ENCODE results near the gene PTTG1.

PTTG1 gene

DNA sequence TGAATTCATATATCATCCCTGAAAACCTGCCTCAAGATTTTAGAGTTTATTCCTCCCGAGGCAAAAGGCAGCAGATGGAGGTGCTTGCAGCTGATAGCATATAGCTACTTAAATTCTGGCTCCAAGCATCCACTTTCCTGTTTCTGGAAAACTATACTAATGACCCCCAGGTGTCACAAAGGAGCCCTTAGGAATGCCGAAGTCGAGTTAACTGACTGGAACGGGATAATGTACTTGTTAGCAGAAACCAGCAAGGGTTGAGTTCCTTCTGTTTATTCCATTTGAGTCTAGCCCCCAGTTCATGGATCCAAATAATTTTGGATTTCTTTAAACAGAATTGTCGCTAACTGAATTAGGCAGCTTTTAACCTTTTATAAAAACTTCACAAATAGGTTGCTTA is 44.5 kb downstream of the PTTG1 start:
- peaks cover 3% of the 10 kb centered on the region for H3K27me3 Mint-ChIP-seq
- no peak overlapping the region for H3K27ac Mint-ChIP-seq
- peaks cover 65% of the 10 kb centered on the region for H3K4me1 Mint-ChIP-seq
- CTCF ChIA-PET, result interaction anchor here (7.4 kb wide), 1 partner anchor 26 kb away, joined by 117 read pairs; no protein-coding TSS in a partner anchor
- peaks cover 4% of the 10 kb centered on the region for H3K36me3 Mint-ChIP-seq
- no peak for DNase-seq
- H3K4me3 Mint-ChIP-seq, result no peak overlapping the region
- H3K9me3 Mint-ChIP-seq, result no peaks in the 10 kb centered on the region

GRCh38 chr5:160466889-160467554 is 45.4 kb downstream of the PTTG1 start:
- DNase-seq, result no peak
- H3K4me3 Mint-ChIP-seq, result peak overlapping the region; percentile 97
- H3K27ac Mint-ChIP-seq, result peak overlapping the region; percentile 96
- no peaks in the 10 kb centered on the region for H3K9me3 Mint-ChIP-seq
- H3K27me3 Mint-ChIP-seq, result peaks cover 3% of the 10 kb centered on the region
- H3K4me1 Mint-ChIP-seq, result peaks cover 72% of the 10 kb centered on the region
- CTCF ChIA-PET, result interaction anchor here (1.0 to 7.4 kb wide), 4 partner anchors 9 to 41 kb away, joined by 3 to 117 read pairs (median 12); no protein-coding TSS in a partner anchor
- H3K36me3 Mint-ChIP-seq, result peaks cover 6% of the 10 kb centered on the region

DNA sequence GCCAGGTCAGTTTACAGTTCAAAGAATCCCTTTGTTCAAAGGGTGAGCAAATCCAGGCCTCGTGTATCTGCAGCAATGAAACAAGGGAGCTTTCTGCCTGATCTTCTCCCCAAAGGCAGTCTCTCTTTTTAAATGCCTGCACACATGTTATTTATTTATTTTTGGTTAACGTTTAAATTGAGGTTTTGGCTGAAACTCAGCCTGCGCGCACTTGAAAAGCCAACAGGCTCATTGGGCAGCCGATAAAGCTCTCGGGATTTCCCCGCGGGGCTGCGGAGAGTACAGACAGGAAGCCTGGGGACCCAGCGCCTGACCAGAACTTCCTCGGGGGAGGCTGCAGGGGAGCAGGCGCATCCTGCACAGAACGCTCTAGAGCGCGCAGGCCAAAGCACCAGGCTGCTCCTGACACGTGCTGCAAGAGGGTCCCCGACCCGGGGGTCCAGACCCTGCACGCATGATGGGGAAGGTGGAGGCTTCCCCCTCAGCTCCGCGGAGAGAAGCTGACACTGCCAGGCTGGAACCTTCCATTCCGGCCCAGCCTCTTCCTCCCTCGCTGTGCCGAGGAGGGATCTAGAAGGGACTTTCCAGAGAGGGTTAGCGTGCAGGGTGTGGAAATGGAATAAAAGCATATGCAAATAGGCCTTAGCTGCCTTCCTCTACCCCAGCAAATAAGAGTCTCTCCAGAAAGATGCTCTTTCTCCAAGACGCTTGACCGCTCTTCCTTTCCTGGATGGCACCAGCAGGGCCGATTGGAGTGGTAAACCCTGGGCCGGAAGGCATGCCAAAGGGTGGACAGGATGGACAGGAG is 46.1 kb downstream of the PTTG1 start:
- DNase-seq, result peak; percentile 84
- Mint-ChIP-seq H3K27ac (peak overlapping the region; percentile 96), H3K9me3 (no peaks in the 10 kb centered on the region), H3K27me3 (peaks cover 3% of the 10 kb centered on the region), H3K4me1 (peaks cover 78% of the 10 kb centered on the region), H3K4me3 (peak overlapping the region; percentile 97), H3K36me3 (peaks cover 6% of the 10 kb centered on the region)
- CTCF ChIA-PET, result interaction anchor here (0.6 to 7.4 kb wide), 5 partner anchors 9 to 47 kb away, joined by 3 to 117 read pairs (median 6); no protein-coding TSS in a partner anchor

- Mint-ChIP-seq H3K4me1 (peaks cover 84% of the 10 kb centered on the region), H3K27me3 (peaks cover 3% of the 10 kb centered on the region)
- CTCF ChIA-PET, result interaction anchor here (0.6 to 7.4 kb wide), 5 partner anchors 10 to 47 kb away, joined by 3 to 117 read pairs (median 6); no protein-coding TSS in a partner anchor
Observed at GRCh38 chr5:160468363-160468975, 46.8 kb downstream of the PTTG1 start.

GRCh38 chr5:160469156-160470144 is 47.8 kb downstream of the PTTG1 start:
- Mint-ChIP-seq H3K36me3 (peaks cover 8% of the 10 kb centered on the region), H3K9me3 (no peaks in the 10 kb centered on the region), H3K27me3 (peaks cover 3% of the 10 kb centered on the region), H3K27ac (peak overlapping the region; percentile 80), H3K4me3 (peak overlapping the region; percentile 97), H3K4me1 (peaks cover 83% of the 10 kb centered on the region)
- DNase-seq, result no peak
- CTCF ChIA-PET, result interaction anchor here (0.8 to 7.4 kb wide), 3 partner anchors 16 to 47 kb away, joined by 3 to 117 read pairs (median 5); no protein-coding TSS in a partner anchor

More at GRCh38 chr5:160468363-160468975, 46.8 kb downstream of the PTTG1 start:
- Mint-ChIP-seq H3K36me3 (peaks cover 6% of the 10 kb centered on the region), H3K27ac (peak overlapping the region; percentile 96), H3K4me3 (peak overlapping the region; percentile 97), H3K9me3 (no peaks in the 10 kb centered on the region)
- DNase-seq, result no peak

DNA sequence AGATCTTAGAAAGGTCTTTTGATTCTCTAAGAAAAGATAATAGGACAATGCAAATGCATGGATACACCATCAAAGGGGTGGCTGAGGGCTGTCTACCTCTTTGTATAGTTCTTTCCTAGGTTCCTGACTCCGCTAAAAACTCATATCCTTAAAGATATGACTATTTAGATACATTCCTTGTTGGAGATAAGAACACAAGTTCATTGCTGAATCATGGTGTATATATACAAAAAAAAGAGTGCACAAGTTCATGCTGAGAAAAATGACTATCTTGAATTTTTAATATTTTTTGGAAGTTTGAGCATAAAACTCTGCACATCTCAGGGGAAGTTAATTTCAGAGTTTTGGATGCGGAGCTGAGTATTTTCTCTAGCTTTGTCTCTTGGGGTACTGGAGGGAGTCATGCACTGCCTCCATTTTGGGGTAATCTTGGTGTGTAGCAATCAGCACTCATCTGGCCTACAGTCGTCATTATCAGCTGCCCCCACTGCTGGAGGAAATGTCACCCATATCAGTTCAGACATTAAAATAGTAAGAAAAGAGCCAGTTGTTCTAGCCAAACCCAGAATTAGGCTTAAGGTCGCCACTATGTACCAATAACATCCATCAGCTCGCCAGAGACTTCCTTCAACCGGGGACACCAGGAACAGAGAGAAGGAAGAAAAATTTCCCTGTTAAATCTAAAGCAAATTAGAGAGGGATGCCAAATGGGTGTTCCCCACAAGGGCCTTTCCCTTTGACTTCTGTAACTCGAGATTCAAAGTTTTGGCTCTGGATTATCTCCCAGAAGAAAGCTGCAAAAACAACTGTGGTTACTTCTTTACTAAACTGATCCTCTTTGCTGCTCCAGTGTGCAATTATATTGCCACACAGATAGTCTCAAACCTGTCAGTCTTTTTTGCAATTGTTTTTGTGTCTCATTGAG is 49.0 kb downstream of the PTTG1 start:
- Mint-ChIP-seq H3K27me3 (peaks cover 3% of the 10 kb centered on the region), H3K4me3 (peak overlapping the region; percentile 61), H3K9me3 (no peaks in the 10 kb centered on the region), H3K4me1 (peaks cover 83% of the 10 kb centered on the region), H3K27ac (peak overlapping the region; percentile 38), H3K36me3 (peaks cover 8% of the 10 kb centered on the region)
- DNase-seq, result no peak
- CTCF ChIA-PET, result interaction anchor here (1.3 to 2.1 kb wide), 3 partner anchors 31 to 37 kb away, joined by 3 to 23 read pairs (median 9); no protein-coding TSS in a partner anchor

GRCh38 chr5:160471761-160472160 is 50.1 kb downstream of the PTTG1 start:
- CTCF ChIA-PET, result interaction anchor here (1.3 to 2.1 kb wide), 3 partner anchors 32 to 36 kb away, joined by 3 to 23 read pairs (median 9); no protein-coding TSS in a partner anchor
- no peaks in the 10 kb centered on the region for H3K9me3 Mint-ChIP-seq
- peaks cover 82% of the 10 kb centered on the region for H3K4me1 Mint-ChIP-seq
- peak overlapping the region; percentile 38 for H3K4me3 Mint-ChIP-seq
- peak overlapping the region; percentile 71 for H3K27ac Mint-ChIP-seq
- peaks cover 11% of the 10 kb centered on the region for H3K36me3 Mint-ChIP-seq
- no peaks in the 10 kb centered on the region for H3K27me3 Mint-ChIP-seq
- DNase-seq, result no peak

GRCh38 chr5:160472482-160472881 is 50.8 kb downstream of the PTTG1 start:
- no peak overlapping the region for H3K4me3 Mint-ChIP-seq
- H3K27ac Mint-ChIP-seq, result no peak overlapping the region
- H3K36me3 Mint-ChIP-seq, result peaks cover 12% of the 10 kb centered on the region

DNA sequence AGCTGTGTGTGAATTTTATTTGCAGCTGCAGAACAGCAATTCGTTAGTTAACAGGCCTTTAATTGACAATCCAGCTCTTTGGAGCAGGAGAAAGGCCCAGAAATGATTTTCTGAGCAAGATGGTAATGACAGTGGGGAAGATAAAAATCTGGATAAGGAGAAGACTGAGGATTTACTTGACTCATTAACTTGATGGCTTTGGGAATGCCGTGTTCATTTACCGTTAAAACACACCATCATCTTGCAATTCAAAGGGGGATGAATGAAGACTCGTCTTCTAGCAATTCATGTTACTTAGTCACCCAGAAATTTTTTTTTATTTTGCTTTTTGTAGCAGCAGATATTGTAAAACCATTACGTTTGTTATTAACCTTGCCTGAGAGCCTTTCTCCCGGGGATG is 52.0 kb downstream of the PTTG1 start:
- CTCF ChIA-PET, result interaction anchor here (1.0 to 2.2 kb wide), 2 partner anchors 34 to 36 kb away, joined by 4 to 19 read pairs; no protein-coding TSS in a partner anchor
- Mint-ChIP-seq H3K36me3 (peaks cover 15% of the 10 kb centered on the region), H3K9me3 (no peaks in the 10 kb centered on the region), H3K27me3 (no peaks in the 10 kb centered on the region), H3K4me1 (peaks cover 80% of the 10 kb centered on the region), H3K4me3 (no peak overlapping the region), H3K27ac (no peak overlapping the region)
- no peak for DNase-seq

More at GRCh38 chr5:160472482-160472881, 50.8 kb downstream of the PTTG1 start:
- no peak for DNase-seq
- Mint-ChIP-seq H3K9me3 (no peaks in the 10 kb centered on the region), H3K27me3 (no peaks in the 10 kb centered on the region), H3K4me1 (peaks cover 82% of the 10 kb centered on the region)
- CTCF ChIA-PET, result interaction anchor here (1.1 kb wide), 1 partner anchor 34 kb away, joined by 4 read pairs; no protein-coding TSS in a partner anchor

DNA sequence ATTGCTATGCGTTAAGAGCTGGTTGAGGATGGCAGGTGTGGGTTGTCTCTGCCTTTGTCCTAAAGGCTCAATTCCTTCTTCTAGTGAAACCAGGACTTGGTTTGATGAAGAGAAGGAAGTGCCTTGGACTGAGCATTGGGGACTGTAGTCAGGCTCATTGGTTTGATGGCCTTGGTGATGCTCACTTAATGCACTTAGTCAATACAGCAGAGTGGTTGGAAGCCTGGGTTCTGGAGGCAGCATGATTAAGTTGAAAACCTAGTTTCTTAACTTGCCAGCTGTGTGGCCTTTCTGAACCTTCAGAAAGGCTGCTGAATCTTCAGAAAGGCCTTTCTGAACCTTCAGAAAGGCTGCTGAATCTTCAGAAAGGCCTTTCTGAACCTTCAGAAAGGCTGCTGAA is 52.4 kb downstream of the PTTG1 start:
- Mint-ChIP-seq H3K27ac (no peak overlapping the region), H3K4me1 (peaks cover 79% of the 10 kb centered on the region), H3K36me3 (peaks cover 15% of the 10 kb centered on the region), H3K9me3 (no peaks in the 10 kb centered on the region), H3K27me3 (no peaks in the 10 kb centered on the region), H3K4me3 (no peak overlapping the region)
- no peak for DNase-seq
- CTCF ChIA-PET, result interaction anchor here (2.2 kb wide), 1 partner anchor 35 kb away, joined by 19 read pairs; no protein-coding TSS in a partner anchor

DNA sequence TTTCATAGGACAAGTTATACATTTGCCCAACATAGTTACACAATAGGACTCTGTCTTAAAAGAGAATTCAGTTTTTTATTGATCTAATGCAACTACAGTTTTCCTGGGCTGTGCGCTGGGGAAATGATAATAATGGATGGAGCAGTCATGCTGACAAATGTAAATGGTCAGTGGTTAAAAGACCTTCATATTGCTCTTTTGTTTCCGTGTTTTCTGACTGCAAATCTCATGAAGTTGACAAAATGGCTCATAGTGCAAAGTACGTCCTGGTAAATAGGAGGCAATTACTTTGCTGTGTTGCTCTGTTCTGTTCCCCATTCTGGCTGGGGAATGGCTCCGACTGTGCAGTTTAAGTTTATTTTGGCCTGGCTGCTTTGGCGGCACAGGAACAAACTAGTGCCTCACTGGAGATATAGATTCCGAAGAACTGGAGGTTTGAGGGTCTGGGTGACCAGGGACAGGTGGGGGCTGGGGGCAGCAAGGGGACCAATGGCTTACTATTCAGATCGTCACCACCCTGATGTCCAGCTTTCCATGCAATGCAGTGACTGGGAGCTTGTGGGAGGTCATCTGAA is 54.3 kb downstream of the PTTG1 start:
- H3K27me3 Mint-ChIP-seq, result no peaks in the 10 kb centered on the region
- CTCF ChIA-PET, result interaction anchor here (2.2 to 4.1 kb wide), 2 partner anchors 37 kb away, joined by 19 to 24 read pairs; no protein-coding TSS in a partner anchor
- no peaks in the 10 kb centered on the region for H3K9me3 Mint-ChIP-seq
- H3K27ac Mint-ChIP-seq, result no peak overlapping the region
- peaks cover 69% of the 10 kb centered on the region for H3K4me1 Mint-ChIP-seq
- no peak for DNase-seq
- no peak overlapping the region for H3K4me3 Mint-ChIP-seq
- H3K36me3 Mint-ChIP-seq, result peaks cover 18% of the 10 kb centered on the region

Data from activated naive CD4-positive, alpha-beta T cell treated with anti-CD3 and anti-CD28 coated beads, Interleukin-2, amount 10 ng/mL, durations not matched to agents 7 days and 5 days (primary cell).